ENCODE results near the gene DIS3L2.
"Not testable (repeated sequence)": the region's sequence is repeated elsewhere in the genome, so short reads cannot be mapped to it uniquely, and the experiment has no call there.

Gene DIS3L2

DNA sequence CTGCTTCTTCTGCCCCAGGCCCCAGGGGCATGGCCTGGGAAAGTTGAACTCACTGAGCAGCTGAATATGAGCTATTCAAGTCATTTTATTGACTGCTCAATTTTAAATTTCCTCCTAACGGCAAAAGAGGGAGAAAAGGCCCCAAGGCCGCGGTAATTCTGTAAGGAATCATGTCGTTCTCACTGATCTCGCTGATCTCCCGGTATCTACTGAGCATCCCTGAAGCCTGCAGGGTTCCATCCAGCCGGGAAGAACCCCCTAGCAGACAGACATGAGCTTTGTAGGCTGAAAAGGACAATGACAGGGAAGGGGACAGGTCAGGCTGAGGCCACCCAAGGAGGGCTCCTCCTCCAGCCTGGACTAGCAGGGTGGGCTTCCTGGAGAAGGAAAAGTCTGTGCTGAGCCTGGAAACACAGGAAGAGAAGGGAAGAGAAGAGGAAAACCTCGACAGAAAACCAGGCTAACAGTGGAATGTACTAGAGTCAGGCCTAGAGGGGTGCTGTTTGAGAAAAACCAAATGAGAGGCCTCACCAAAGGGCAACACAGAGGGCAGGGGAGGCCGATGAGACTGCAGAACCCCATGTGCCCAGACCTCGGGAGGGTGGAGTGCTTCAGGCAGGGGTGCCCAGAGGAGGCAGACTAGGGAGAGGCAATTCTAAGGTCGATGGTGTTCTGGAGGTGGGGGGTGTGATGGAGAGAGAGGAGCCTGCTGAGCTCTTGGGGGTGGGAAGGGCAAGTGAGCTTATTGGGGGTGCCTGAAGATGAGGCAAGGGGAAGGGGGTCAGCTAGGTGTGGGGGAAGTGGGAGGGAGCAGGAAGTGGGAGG, 32.4 kb upstream of the DIS3L2 start:
- DNase-seq (ENCODE audit: low spot score): no peak

DNA sequence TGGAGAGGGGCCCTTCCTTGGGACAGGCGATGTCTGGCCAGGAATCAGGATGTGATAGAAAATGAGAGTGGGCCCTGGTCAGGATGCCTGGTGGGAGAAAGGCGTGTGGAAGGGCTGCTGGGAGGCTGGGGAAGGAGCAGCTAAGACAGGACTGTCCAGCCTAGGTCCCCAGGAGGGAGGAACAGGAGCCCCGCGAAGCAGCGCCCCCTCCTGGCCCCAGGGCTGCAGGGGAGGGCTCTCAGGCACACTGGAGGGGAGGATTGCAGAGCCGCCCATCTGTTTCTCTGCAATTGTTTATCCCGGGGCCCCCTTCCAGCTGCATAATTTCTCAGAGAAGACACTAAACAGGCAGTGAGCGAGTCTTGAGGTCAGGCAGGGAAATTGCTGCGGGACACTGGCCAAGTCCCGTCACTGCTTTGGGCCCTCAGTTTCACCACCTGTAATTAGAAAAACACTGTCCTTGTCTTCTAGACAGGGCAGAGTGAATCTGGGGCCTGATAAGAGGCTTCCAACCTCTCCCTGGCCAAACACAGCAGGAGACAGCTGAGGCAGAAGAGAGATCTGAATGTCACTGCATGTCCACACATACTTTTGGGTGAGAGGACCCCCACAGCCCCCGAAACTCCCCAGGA, 31.4 kb upstream of the DIS3L2 start:
- no peak for DNase-seq (ENCODE audit: low spot score)

DNA sequence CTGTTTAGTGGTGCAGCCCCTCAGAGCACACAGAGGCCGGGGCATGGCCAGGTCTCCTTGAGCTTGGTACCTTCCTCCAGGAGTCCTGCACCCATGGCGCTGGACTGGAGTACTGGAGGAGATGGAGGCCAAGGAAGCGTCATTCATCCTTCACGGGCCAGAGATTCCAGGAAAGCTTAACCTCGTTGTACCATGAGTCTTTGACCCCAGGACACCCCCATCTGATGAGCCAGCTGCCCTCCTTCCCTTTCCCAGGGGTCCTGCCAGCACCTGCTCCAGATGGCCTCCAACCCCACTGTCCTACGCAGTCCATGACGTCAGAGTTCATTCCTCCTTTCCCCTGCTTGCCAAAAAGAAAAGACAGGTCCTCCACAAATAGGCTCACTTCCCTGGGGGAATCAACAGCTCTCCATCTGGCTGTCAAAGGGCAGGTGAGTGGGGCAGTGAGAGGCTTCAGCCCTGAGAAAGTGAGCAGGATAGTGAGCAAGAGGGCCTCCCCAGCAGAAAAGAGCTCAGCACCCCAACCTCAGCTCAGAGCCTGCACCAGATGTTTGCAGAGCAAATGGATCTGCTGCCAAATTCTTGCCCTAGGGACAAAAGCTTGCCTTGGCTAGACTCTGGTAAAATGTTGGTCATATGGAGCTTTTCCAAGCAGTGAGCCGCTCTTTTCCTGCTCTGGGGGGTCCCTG, 30.8 kb upstream of the DIS3L2 start:
- no peak for DNase-seq (ENCODE audit: low spot score)

DNA sequence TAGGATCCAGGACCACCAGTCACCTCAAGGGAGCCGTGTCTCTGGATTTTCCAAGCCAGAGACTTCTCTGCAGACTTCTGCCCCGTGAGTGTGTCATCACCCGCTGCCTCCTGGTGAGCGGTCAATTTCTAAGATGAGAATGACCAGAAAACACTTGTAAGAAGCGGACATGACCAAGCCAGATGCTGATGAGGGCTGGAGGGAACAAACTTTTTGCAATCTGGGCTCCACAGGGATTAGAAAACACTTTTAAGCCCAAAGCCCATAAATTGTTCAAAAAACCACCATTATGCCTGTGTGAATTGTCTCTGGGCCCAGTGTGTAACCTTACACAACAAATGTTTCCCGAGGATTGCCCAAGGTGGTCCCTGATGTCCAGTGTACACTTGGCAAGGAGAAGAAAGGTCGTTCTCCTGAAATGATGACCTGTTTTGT, 30.0 kb upstream of the DIS3L2 start:
- no peak for DNase-seq (ENCODE audit: low spot score)

DNA sequence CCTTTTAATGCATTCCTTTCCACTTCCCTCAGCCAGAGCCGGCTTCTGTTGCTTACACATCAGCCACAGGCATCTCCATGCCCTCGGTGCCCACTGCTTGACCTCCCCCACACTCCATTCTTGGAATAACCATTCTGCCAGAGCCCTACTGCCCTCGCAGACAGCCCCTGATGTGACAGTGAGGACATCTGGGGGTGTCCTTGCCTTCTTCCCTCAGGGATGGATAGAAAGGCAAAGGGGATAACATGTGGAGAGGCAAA, 28.9 kb upstream of the DIS3L2 start:
- no peak for DNase-seq (ENCODE audit: low spot score)

DNA sequence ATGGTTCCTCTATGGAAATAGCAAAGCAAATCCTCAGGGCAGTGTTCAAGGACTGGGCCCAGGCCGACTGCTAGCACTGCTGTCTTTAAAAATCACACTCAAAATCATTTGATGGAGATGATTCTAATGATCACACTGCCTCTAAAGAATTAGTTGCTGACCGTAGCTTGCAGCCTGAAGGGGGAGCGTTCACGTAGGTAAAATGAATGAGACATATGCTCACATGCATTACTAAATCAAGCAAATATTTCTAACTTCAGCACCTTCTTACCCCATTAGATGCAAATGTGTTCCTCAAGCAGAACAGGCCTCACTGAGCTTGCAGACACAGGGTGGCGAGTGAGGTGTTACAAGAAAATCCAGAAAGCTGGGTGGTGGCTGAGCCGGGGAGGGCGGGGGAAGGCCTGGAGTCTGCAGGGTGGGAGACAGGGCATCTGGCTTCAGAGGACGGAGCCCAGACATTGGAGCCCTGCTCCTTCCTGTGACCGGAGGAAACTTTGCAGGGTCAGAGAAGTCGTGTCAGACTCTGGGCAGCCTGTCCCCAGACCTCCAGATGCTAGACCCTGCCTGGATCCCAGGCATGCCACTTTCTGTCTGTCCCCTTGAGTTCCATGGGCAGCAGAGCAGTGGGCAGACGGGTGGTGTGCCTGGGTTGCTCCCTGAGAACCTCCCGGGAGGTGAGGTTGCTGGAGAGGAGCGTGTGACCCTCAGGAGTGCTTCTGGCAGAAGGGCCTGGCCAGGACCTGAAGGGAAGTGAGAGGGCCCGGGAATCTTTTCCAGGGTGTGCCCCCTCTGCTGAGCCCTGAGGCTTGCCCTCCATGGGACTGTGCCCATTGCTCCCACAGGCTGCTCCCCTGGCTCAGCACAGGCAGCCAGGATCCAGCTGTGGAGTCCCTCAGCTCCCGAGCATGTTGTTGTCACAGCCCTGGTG, 28.3 kb upstream of the DIS3L2 start:
- no peak for DNase-seq (ENCODE audit: low spot score)

DNA sequence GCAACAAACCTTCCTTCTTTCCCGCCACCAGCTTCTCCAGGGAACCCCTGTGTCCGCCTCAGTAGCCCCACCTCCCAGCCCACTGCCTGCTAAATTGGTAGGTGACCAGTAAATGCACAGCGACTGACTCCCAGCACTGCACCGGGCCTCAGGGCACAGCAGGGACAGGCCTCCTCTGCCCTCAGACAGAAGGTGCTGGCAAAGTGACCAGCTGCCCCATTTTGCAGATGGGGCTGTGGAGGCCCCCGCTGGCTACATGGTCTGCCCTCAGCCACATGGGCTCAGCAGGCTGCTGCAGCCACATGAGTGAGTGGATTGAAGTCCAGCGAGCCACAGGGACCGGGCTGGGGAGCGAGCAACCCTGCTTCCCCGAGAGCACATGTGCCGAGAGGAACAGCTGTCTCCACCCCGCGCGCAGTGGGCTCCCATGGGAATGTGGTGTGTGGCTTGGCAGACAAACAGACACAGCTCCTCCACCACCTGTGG, 27.6 kb upstream of the DIS3L2 start:
- no peak for DNase-seq (ENCODE audit: low spot score)

DNA sequence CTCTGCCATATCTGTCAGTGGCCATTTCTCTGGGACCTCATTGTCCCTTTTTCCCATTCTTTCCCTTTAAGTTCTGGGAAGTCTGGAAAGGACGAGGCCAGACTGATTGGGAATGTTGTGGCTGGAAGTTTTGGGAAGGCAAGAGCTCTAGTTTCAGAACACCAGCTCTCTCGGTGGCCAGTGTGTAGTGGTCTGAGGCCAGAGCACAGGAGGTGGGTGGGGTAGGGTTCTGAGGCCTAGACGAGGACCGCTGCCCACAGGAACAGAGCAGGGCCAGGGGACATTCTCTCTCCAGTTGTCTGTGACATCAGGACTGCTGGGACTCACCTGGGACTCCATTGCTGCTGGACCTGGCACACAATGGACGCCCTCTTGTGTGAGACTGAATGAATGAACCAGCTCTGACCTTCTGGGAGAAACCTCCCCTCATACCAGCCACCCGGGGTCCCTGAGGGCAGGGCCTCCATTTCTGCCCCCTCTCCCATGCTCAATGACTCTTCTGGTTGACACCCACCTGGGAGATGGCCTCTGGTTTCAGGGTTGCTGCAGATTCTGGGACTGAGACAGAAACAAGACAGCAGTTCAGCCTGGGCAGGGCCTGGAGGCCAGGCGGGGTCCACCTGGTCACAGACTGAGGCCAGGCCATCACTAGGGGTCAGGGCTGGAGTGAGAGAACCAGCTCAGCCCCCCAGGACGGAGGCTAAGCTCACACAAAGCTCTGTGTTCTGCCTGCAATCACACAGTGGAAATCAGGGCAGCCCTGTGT, 26.9 kb upstream of the DIS3L2 start:
- no peak for DNase-seq (ENCODE audit: low spot score)

DNA sequence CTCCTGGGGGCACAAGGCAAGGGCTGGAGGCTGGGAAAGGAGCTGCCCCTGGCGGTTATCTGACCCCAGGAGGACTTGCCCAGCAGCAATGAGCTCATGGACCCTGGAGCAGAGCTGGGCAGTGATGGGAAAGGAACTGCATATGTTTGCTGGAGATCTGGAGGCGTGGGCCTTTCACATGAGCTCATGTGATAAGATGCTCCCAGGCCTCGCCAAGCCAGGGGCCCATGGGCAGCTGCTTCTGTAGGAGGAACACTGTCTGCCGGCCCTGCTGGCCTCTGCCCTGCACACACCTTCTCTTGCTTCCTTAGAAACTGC, 26.3 kb upstream of the DIS3L2 start:
- DNase-seq (ENCODE audit: low spot score): no peak

DNA sequence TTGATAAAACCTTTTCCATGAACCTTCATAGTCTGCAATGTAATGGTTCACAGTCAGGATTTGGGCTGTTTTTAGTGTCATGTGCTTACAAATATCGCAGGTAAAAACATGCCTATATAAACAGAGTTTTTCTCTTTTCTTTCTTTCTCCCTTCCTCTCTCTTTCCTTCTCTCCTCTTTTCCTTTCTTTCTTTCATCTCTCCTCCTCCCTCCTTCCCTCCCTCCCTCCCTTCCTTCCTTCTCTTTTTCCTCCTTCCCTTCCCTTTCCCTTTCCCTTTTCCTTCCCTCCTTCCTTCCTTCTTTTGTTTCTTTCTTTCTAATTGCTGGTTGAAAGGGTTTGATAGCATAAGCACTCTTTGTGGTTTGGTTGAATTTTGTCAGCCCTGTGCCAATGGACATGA, 25.7 kb upstream of the DIS3L2 start:
- no peak for DNase-seq (ENCODE audit: low spot score)

DNA sequence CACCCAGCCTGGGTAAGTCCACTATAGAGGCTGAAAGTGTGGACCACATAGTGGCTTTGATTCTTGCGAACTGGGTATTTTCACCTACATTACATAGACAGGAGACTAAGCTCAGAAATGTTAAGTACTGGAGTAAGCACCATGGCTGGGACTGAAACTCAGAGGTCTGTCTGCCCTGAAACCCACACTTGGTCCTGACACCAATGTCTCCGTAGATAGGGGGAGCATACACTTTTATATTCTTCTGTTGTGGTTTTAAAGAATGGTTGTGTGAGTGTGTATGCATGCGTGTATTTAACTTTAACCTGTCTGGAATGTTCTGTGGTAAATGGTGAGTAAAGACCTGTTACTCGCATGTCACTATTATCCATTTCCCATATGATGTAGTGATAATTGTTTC, 25.0 kb upstream of the DIS3L2 start:
- DNase-seq (ENCODE audit: low spot score): no peak

DNA sequence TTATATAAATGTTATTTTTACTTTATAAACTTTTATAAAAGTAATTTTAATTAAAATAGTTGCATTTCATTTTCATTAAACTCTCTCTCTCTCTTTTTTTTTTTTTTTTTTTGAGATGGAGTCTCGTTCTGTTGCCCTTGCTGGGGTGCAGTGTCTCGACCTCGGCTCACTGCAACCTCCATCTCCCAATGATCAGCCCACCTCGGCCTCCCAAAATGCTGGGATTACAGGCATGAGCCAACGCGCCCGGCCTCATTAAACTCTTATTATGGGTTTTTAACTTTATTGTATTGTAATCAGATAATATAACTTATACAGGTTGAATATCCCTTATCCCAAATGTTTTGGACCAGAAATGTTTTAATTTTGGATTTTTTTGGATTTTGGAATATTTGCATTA, 24.5 kb upstream of the DIS3L2 start:
- DNase-seq (ENCODE audit: low spot score): no peak

DNA sequence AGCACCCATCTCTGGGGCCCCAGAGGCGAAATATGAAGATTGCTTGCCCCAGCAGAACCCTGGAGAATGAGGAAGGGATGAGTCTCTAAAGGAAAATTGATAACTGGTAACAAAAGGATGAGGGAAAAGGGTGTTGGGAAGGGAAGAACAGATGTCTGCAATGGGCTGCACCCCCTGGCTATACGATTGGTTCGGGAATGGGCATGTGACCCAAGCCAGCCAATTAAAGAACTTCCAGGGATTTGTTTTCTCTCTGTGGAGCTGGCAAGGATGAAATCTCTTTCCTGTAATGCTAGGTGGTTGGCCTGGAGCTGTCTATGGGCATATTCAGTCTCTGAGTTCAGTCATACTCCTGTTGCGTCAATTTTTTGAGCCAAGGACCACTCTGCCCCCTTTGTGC, 22.5 kb upstream of the DIS3L2 start:
- no peak for DNase-seq (ENCODE audit: low spot score)

DNA sequence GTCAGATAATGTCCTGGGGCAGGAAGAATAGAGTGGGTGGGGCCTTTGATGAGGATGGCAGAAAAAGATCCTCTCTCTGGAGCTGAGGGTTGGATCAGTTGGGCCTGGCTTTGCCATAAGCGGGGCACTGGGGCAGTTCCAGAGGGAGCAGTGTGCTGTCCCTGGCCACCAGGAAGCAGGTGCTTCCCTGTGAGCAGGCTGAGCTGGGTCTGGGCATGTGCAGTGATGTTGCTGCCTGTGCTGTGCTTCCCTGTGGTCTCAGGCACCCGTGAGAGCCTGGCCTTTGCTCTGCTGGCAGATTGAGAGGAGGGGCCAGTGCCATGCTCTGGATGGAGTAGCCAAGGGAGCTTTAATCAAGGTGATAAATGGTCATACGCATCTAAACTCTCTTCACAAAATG, 20.7 kb upstream of the DIS3L2 start:
- no peak for DNase-seq (ENCODE audit: low spot score)

DNA sequence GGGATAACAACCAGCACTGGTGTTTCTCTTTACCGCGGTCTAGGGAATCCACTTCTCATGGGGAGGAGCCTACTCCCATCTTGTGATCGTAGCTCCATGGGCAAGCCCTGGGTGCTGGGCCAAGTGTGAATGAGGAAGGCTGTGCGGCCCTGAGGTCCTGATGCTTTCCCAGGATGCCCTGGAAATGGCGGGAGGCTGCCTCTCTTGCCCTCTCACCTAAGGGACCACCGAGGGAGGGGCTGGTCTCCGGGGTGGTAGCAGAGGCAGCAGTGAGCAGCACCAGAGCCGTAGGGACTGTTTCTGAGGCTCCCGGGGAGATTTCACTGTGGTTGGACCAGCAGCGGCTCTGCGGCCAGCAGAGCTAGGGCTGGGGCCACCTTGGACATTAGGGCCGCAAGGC, 19.8 kb upstream of the DIS3L2 start:
- DNase-seq (ENCODE audit: low spot score): no peak

DNA sequence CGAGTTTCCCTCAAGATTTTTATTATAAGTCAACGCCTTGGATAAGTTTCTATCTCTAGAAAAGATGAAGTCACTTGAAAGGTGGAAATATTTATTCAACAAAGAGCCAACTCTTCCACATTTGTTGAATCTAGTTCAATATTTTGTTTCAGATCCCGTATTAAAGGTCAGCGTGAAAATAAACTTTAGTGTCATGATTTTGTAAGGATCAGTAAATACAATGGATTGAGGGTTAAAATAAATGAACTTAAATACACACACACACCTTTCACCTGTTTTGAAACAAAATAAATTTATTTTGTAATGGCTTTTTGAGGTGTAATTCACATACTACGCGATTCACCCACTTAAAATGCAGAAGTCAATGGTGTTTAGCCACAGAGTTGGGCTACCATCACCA, 19.3 kb upstream of the DIS3L2 start:
- no peak for DNase-seq (ENCODE audit: low spot score)

DNA sequence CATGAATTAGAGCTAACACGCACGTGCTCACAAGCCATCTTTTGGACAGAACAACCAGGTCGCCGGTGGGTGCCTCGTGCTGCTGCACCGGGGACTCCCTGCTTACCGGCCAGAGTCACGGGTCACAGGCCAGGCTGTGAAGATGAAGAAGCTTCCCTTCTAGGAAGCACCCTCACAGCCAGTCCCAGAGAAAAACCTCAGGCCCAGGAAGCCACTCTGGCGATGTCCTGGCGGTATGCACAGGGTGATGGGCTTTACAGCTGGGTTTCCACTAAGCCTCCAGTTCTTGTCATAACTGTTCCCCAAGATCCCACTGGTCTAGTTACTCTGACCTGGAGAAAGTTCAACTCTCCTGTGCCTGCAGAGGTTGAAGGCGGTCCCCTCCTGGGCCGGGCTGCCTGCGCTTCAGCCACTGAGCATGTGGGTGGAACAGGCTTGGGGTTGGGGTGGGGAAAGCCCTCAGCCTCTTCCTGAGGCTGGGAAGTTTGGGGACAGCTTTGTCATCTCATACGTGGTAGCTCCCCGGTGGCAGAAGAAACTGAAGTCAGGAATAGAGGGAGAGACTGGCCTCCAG, 15.2 kb upstream of the DIS3L2 start:
- DNase-seq (ENCODE audit: low spot score): no peak

DNA sequence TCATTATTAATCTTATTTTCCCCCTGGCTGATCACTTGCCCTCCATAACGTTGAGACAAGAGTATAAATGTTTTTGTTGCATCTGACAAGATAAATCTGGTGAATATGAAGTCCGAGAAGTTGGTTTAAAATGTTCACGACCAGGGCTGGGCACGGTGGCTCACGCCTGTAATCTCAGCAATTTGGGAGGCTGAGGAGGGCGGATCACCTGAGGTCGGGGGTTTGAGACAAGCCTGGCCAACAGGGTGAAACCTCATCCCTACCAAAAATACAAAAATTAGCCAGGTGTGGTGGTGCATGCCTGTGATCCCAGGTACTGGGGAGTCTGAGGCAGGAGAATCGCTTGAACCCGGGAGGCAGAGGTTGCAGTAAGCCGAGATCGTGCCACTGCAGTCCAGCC, 14.4 kb upstream of the DIS3L2 start:
- DNase-seq (ENCODE audit: low spot score): not testable (repeated sequence)

DNA sequence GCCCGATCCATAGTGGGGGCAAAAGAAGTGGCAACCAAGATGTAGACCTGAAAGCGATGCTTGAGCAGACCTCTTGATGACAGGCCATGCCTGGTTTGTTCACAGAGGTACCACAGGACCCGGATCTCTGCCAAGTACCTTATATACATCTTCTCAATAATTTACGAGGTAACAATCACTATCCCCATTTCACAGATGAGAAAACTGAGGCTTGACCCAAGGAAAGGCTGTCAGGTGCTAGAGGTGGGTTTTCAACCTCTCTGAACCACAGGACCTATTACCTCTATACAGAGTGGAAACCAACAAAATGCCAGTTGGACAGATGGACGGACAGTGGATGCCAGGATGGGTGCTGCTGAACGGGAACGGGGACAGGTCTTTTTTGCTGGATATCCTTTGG, 13.8 kb upstream of the DIS3L2 start:
- DNase-seq (ENCODE audit: low spot score): no peak

DNA sequence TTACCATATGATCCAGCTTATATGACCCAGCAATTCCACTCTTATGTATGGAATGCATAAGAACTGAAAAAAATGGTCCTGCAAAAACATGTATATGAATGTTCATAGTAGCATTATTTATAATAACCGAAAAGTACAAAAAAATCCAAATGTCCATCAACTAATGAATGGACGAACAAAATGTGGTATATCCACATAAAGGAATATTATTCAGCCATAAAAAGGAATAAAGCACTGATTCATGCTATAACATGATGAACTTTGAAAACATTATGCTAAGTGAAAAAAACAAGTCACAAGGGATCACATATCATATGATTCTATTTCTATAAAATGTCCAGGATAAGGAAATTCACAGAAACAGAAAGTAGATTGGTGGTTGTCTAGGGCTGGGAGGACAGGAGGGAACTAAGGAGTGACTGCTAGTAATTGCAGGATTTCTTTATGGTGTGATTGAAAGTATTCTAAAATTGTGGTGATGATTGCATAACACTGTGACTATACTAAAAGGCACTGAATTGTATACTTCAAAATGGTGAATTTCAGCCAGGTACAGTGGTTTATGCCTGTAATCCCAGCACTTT, 10.0 kb upstream of the DIS3L2 start:
- DNase-seq (ENCODE audit: low spot score): no peak

All from hematopoietic multipotent progenitor cell treated with erythropoietin and hydrocortisone succinate and interleukin-3 and kit ligand, for 15 days (in vitro differentiated cells).